Gastroesophageal sphincter (tissue), 3 donors: ENCODE measurements around the gene EPC1.

ENCODE experiments used
- POLR2AphosphoS5 ChIP-seq: sonication (generic); formaldehyde crosslinking; IDR thresholded peaks from one replicate; pipeline ENCODE4 v1.6.1; 2017; ENCODE audit warnings: antibody characterized with exemption
- TF ChIP-seq, protein P1 (sequence below), 4 experiments: fragments of 200-600 bp in 2 of 4; fragments of 450-650 bp in 2 of 4; sonication (generic) in 1 of 4; IDR thresholded peaks; one replicate each; pipeline ENCODE4 v1.5.1; 2017 to 2019; ENCODE audit warnings: antibody characterized with exemption in 4 of 4, mild to moderate bottlenecking in 2 of 4, moderate library complexity in 2 of 4

DNA sequence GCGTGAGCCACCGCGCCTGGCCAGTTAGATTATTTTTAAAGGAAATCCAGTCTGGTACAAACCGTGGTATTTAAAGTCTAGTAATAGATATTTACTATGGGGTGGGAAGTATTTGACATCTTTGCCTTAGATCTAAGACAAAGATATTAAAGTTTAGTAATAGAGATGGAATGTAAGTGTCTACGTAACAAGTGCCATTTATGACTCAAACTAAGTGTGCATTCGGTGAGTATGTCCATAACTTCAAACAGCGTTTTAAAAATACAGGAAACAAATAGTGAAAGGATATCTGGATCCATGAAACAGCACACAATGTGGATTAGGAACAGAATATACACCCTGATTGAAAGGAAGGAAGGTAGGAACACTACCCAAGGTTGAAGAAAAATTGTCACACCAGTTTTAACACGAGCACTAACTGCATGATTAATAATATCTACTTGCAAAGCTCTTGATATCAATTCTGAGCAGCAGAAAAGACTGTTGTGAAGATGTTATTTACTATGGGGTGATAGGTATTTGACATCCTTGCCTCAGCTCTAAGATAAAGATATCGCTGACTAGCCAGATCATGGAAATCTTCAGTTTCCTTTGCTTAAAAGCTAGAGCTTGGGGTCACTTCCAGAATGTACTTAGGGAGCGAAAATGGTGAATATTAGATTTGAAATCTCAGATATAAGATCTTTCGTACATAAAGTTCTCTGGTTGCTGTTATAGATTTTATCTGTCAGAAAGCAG, 48.7 kb downstream of the EPC1 start:
- TF ChIP-seq, protein P1, sequence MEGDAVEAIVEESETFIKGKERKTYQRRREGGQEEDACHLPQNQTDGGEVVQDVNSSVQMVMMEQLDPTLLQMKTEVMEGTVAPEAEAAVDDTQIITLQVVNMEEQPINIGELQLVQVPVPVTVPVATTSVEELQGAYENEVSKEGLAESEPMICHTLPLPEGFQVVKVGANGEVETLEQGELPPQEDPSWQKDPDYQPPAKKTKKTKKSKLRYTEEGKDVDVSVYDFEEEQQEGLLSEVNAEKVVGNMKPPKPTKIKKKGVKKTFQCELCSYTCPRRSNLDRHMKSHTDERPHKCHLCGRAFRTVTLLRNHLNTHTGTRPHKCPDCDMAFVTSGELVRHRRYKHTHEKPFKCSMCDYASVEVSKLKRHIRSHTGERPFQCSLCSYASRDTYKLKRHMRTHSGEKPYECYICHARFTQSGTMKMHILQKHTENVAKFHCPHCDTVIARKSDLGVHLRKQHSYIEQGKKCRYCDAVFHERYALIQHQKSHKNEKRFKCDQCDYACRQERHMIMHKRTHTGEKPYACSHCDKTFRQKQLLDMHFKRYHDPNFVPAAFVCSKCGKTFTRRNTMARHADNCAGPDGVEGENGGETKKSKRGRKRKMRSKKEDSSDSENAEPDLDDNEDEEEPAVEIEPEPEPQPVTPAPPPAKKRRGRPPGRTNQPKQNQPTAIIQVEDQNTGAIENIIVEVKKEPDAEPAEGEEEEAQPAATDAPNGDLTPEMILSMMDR (IDR thresholded peaks at IDR 0.05) = no peak
- TF ChIP-seq POLR2AphosphoS5 = no peak
